Activated T-cell treated with anti-CD3 and anti-CD28 coated beads, Interleukin-2, amount 50 U/mL, for 72 hours (primary cell): ENCODE data around the gene RNF214. TPM values are rescaled to one million over a fixed set of nuclear protein-coding genes. Genes with fewer than 3 reads are reported as not detected.
"Not testable (repeated sequence)": the region's sequence is repeated elsewhere in the genome, so short reads cannot be mapped to it uniquely, and the experiment has no call there.

Experiments used
- ATAC-seq, 2 donors: fragments of 150-1000 bp; cut with Tn5 transposase; replicated peaks in 1 of 2; 2 replicates each; pipeline ENCODE4 v1.10.0; 2021; ENCODE audit warnings: moderate library complexity in 2 of 2, mild to moderate bottlenecking in 1 of 2
- DNase-seq, 2 donors: peaks; one replicate each; pipeline ENCODE4 v3.0.0; 2021 to 2022; ENCODE audit warnings: mixed read lengths in 1 of 2
- H3K27ac Mint-ChIP-seq: one replicate; pipeline ENCODE4 v1.8.0; 2022; ENCODE audit warnings: mild to moderate bottlenecking, moderate library complexity, mixed read lengths
- H3K27me3 Mint-ChIP-seq: one replicate; pipeline ENCODE4 v1.8.0; 2022; ENCODE audit warnings: low read depth, mixed read lengths
- H3K36me3 Mint-ChIP-seq, 2 donors: one replicate each; pipeline ENCODE4 v1.8.0; 2022; ENCODE audit warnings: mixed read lengths in 2 of 2, mild to moderate bottlenecking in 1 of 2; ENCODE audit not compliant: insufficient read depth in 2 of 2
- H3K4me1 Mint-ChIP-seq: one replicate; pipeline ENCODE4 v1.8.0; 2022; ENCODE audit warnings: low read depth, mixed read lengths
- H3K4me3 Mint-ChIP-seq, 2 donors: one replicate each; pipeline ENCODE4 v1.8.0; 2022; ENCODE audit warnings: mild to moderate bottlenecking in 2 of 2, mixed read lengths in 2 of 2, moderate library complexity in 2 of 2
- H3K9me3 Mint-ChIP-seq, 2 donors: one replicate each; pipeline ENCODE4 v1.8.0; 2022; ENCODE audit warnings: mixed read lengths in 2 of 2
- total RNA-seq, 2 donors: library from RNA; stranded (reverse); gene quantifications; one replicate each; pipeline ENCODE4 v1.2.3, GENCODE V29; 2022

RNF214 gene
- total RNA-seq, 2 donors from 2014 or later, result 30.7 to 33.5 TPM

- Mint-ChIP-seq H3K27me3 (peaks cover 36% of the 10 kb centered on the region), H3K9me3 (no peaks in the 10 kb centered on the region), H3K4me3 (peak overlapping the region; percentile 49 to 68), H3K27ac (no peak overlapping the region), H3K36me3 (no peaks in the 10 kb centered on the region), H3K4me1 (peaks cover 13% of the 10 kb centered on the region)
- no peak for ATAC-seq
- DNase-seq, result no peak
Measured at GRCh38 chr11:117314840-117315239, 82.4 kb downstream of the RNF214 start.

GRCh38 chr11:117315285-117316196 is 83.1 kb downstream of the RNF214 start:
- H3K4me3 Mint-ChIP-seq, result peak overlapping the region; percentile 81 to 82
- no peaks in the 10 kb centered on the region for H3K36me3 Mint-ChIP-seq
- H3K27ac Mint-ChIP-seq, result no peak overlapping the region
- no peaks in the 10 kb centered on the region for H3K9me3 Mint-ChIP-seq
- H3K27me3 Mint-ChIP-seq, result peaks cover 36% of the 10 kb centered on the region
- ATAC-seq (peak; percentile 78 to 86), DNase-seq (peak; percentile 28 to 33)
- H3K4me1 Mint-ChIP-seq, result peaks cover 13% of the 10 kb centered on the region

- Mint-ChIP-seq H3K27ac (no peak within 1 kb of the TSS), H3K4me3 (peak within 1 kb of the TSS; percentile 81 to 82), H3K9me3 (no peaks in the 10 kb centered on the region), H3K27me3 (peaks cover 36% of the 10 kb centered on the region), H3K4me1 (peaks cover 13% of the 10 kb centered on the region), H3K36me3 (no peaks in the 10 kb centered on the region)
- peak in 1 of 2 donors; percentile 33 for DNase-seq
- peak; percentile 47 to 48 for ATAC-seq
Measured at GRCh38 chr11:117316197-117316961, 83.9 kb downstream of the RNF214 start, which contains the start of gene BACE1. Gene BACE1, minus strand, starts transcription at chr11:117316256. Its CDS starts 461 bp downstream, at chr11:117315795.

- ATAC-seq (no peak), DNase-seq (no peak)
- Mint-ChIP-seq H3K9me3 (no peaks in the 10 kb centered on the region), H3K4me1 (peaks cover 13% of the 10 kb centered on the region), H3K27me3 (peaks cover 29% of the 10 kb centered on the region), H3K27ac (no peak overlapping the region), H3K4me3 (no peak overlapping the region), H3K36me3 (no peaks in the 10 kb centered on the region)
Measured at GRCh38 chr11:117318738-117319137, 86.3 kb downstream of the RNF214 start.

- Mint-ChIP-seq H3K27ac (no peak overlapping the region), H3K27me3 (peaks cover 23% of the 10 kb centered on the region), H3K36me3 (no peaks in the 10 kb centered on the region), H3K4me1 (peaks cover 13% of the 10 kb centered on the region), H3K9me3 (no peaks in the 10 kb centered on the region), H3K4me3 (no peak overlapping the region)
- no peak for ATAC-seq
- DNase-seq, result no peak
Measured at GRCh38 chr11:117319214-117319840, 86.9 kb downstream of the RNF214 start.

- not testable (repeated sequence) for H3K9me3 Mint-ChIP-seq, DNase-seq, H3K27ac Mint-ChIP-seq, H3K27me3 Mint-ChIP-seq, H3K36me3 Mint-ChIP-seq, H3K4me1 Mint-ChIP-seq, ATAC-seq
- H3K4me3 Mint-ChIP-seq, result peak overlapping the region in 1 of 2 donors; percentile 79
Measured at GRCh38 chr11:117327255-117327566, 94.7 kb downstream of the RNF214 start.

- Mint-ChIP-seq H3K36me3 (no peaks in the 10 kb centered on the region), H3K4me1 (no peaks in the 10 kb centered on the region), H3K27me3 (no peaks in the 10 kb centered on the region), H3K27ac (peak within 1 kb of the TSS; percentile 59), H3K4me3 (peak within 1 kb of the TSS; percentile 62 to 79), H3K9me3 (no peaks in the 10 kb centered on the region)
- ATAC-seq (peak; percentile 98), DNase-seq (peak; percentile 91 to 95)
Measured at GRCh38 chr11:117327567-117328374, 95.3 kb downstream of the RNF214 start, which contains the start of gene CEP164. Gene CEP164, plus strand, starts transcription at chr11:117327854. Its CDS starts 10,733 bp downstream, at chr11:117338587.

GRCh38 chr11:117328375-117329010 is 96.0 kb downstream of the RNF214 start:
- Mint-ChIP-seq H3K4me1 (no peaks in the 10 kb centered on the region), H3K27me3 (no peaks in the 10 kb centered on the region), H3K36me3 (no peaks in the 10 kb centered on the region), H3K9me3 (no peaks in the 10 kb centered on the region), H3K4me3 (no peak overlapping the region), H3K27ac (no peak overlapping the region)
- peak in 1 of 2 donors; percentile 5 for ATAC-seq
- DNase-seq, result peak in 1 of 2 donors; percentile 19

- Mint-ChIP-seq H3K27ac (no peak overlapping the region), H3K36me3 (no peaks in the 10 kb centered on the region), H3K9me3 (no peaks in the 10 kb centered on the region), H3K27me3 (no peaks in the 10 kb centered on the region), H3K4me3 (no peak overlapping the region), H3K4me1 (no peaks in the 10 kb centered on the region)
- DNase-seq, result no peak
- no peak for ATAC-seq
Measured at GRCh38 chr11:117332843-117333242, 100.4 kb downstream of the RNF214 start.

GRCh38 chr11:117333917-117334316 is 101.4 kb downstream of the RNF214 start:
- ATAC-seq (no peak), DNase-seq (no peak)
- H3K27me3 Mint-ChIP-seq, result no peaks in the 10 kb centered on the region
- H3K4me3 Mint-ChIP-seq, result no peak overlapping the region
- no peak overlapping the region for H3K27ac Mint-ChIP-seq
- H3K36me3 Mint-ChIP-seq, result no peaks in the 10 kb centered on the region
- H3K4me1 Mint-ChIP-seq, result no peaks in the 10 kb centered on the region
- H3K9me3 Mint-ChIP-seq, result no peaks in the 10 kb centered on the region

- H3K27me3 Mint-ChIP-seq, result no peaks in the 10 kb centered on the region
- DNase-seq (no peak), ATAC-seq (no peak)
- no peaks in the 10 kb centered on the region for H3K4me1 Mint-ChIP-seq
- no peaks in the 10 kb centered on the region for H3K9me3 Mint-ChIP-seq
- H3K36me3 Mint-ChIP-seq, result no peaks in the 10 kb centered on the region
- no peak overlapping the region for H3K27ac Mint-ChIP-seq
- no peak overlapping the region for H3K4me3 Mint-ChIP-seq
Measured at GRCh38 chr11:117334896-117335295, 102.4 kb downstream of the RNF214 start.

- Mint-ChIP-seq H3K27ac (no peak overlapping the region), H3K27me3 (no peaks in the 10 kb centered on the region), H3K9me3 (no peaks in the 10 kb centered on the region), H3K4me3 (no peak overlapping the region), H3K4me1 (no peaks in the 10 kb centered on the region), H3K36me3 (no peaks in the 10 kb centered on the region)
- DNase-seq, result no peak
- ATAC-seq, result no peak
Measured at GRCh38 chr11:117335399-117335798, 102.9 kb downstream of the RNF214 start.
